HepG2 (cell line): ENCODE measurements around the gene OTOP3. TPM values are rescaled to one million over a fixed set of nuclear protein-coding genes. Genes with fewer than 3 reads are reported as not detected.

Source experiments
- ATAC-seq: fragments of 200-7000 bp; cut with Tn5 transposase; 3 replicates; pipeline ENCODE4 v1.9.1; 2020; ENCODE audit warnings: mild to moderate bottlenecking, moderate library complexity
- BruUV-seq: library from RNA; stranded (reverse); fragments of 400-500 nt; replicated peaks from 2 replicates; lab custom pipeline; 2021; lab: Mats Ljungman, UMichigan
- CTCF ChIA-PET: fragments of 300-600 bp; formaldehyde crosslinking; extraction: SDS; loops from one replicate; lab custom pipeline; 2021; ENCODE audit warnings: low total read pairs, inconsistent platforms, low intra/inter-chr PET ratio; lab: Yijun Ruan, JAX
- POLR2A ChIA-PET: fragments of 350-600 bp; sonication (Branson Sonifier 250); formaldehyde crosslinking; loops from one replicate; lab custom pipeline; 2020; ENCODE audit warnings: antibody characterized with exemption, inconsistent platforms; lab: Yijun Ruan, JAX
- DNase-seq: peaks from one replicate; pipeline ENCODE4 v3.0.0-alpha.2; 2015; ENCODE audit warnings: low spot score
- FAIRE-seq: peaks from 3 replicates; lab custom pipeline; 2011; peaks lifted over from hg19 to GRCh38; lab: Jason Lieb, UNC
- H2AFZ ChIP-seq: one replicate; pipeline ENCODE4 v1.6.1; 2011; ENCODE audit warnings: low read length, inconsistent platforms
- H3K27ac ChIP-seq: fragments of 300-600 bp; 3 replicates; pipeline ENCODE4 v1.8.0; 2011; ENCODE audit warnings: mixed run types, mild to moderate bottlenecking, mixed read lengths, low read length, inconsistent platforms; ENCODE audit not compliant: insufficient read depth; ENCODE audit errors: extremely low read length
- H3K27me3 ChIP-seq, 2 experiments: fragments of 200-600 bp in 1 of 2; 2 replicates in 1 of 2; 3 replicates in 1 of 2; pipeline versions ENCODE4 v1.6.0 to v1.8.0; 2011; ENCODE audit warnings: low read length in 2 of 2, mild to moderate bottlenecking in 2 of 2, moderate library complexity in 2 of 2, inconsistent platforms in 1 of 2; ENCODE audit not compliant: insufficient read depth in 2 of 2, control insufficient read depth in 1 of 2
- H3K36me3 ChIP-seq, 2 experiments: fragments of 200-600 bp in 1 of 2; replicated peaks in 1 of 2; 2 replicates in 1 of 2; 3 replicates in 1 of 2; pipeline versions ENCODE4 v1.5.1 to v1.8.0; 2011; ENCODE audit warnings: low read length in 2 of 2, inconsistent platforms in 1 of 2; ENCODE audit not compliant: insufficient read depth in 2 of 2, control insufficient read depth in 1 of 2
- H3K4me1 ChIP-seq: 2 replicates; pipeline ENCODE4 v1.5.1; 2012; ENCODE audit warnings: low read length, inconsistent platforms; ENCODE audit not compliant: insufficient read depth
- H3K4me2 ChIP-seq: 2 replicates; pipeline ENCODE4 v1.6.0; 2011; ENCODE audit warnings: low read depth, low read length, inconsistent platforms
- H3K4me3 ChIP-seq, 3 experiments: fragments of 200-600 bp in 1 of 3; sonication (generic), shearing (Covaris generic) in 1 of 3; replicated peaks in 1 of 3; 2 replicates each; pipeline ENCODE4 v1.5.1; 2011 to 2016; ENCODE audit warnings: low read length in 3 of 3, inconsistent platforms in 2 of 3, low read depth in 2 of 3, mild to moderate bottlenecking in 2 of 3, control low read depth in 1 of 3, mixed read lengths in 1 of 3; ENCODE audit not compliant: insufficient read depth in 1 of 3
- H3K79me2 ChIP-seq: one replicate; pipeline ENCODE4 v1.6.1; 2011; ENCODE audit warnings: low read length, inconsistent platforms; ENCODE audit not compliant: insufficient read depth
- H3K9ac ChIP-seq: 2 replicates; pipeline ENCODE4 v1.6.0; 2011; ENCODE audit warnings: mild to moderate bottlenecking, low read depth, low read length, inconsistent platforms; ENCODE audit not compliant: insufficient read depth
- H3K9me3 ChIP-seq: 2 replicates; pipeline ENCODE4 v1.5.1; 2012; ENCODE audit warnings: mild to moderate bottlenecking, low read length
- H4K20me1 ChIP-seq: 2 replicates; pipeline ENCODE4 v1.6.0; 2011; ENCODE audit warnings: inconsistent platforms, mild to moderate bottlenecking, low read length, moderate library complexity; ENCODE audit not compliant: insufficient read depth
- ATRX ChIP-seq: sonication (generic); formaldehyde crosslinking; IDR thresholded peaks from 2 replicates; pipeline ENCODE4 v1.4.0; 2020; ENCODE audit warnings: missing genetic modification reagents, borderline replicate concordance
- CREM ChIP-seq, 2 experiments: sonication (generic) in 1 of 2; formaldehyde crosslinking in 1 of 2; IDR thresholded peaks; 2 replicates each; pipeline versions ENCODE4 v1.4.0 to v1.6.1; 2016 to 2020; ENCODE audit warnings: antibody characterized with exemption in 1 of 2, mild to moderate bottlenecking in 1 of 2, missing genetic modification reagents in 1 of 2
- PCBP1 ChIP-seq: fragments of 200-400 bp; formaldehyde crosslinking; IDR thresholded peaks from 2 replicates; pipeline ENCODE4 v1.6.1; 2017; ENCODE audit warnings: mild to moderate bottlenecking, low read depth, low read length, borderline replicate concordance
- SMYD3 ChIP-seq: sonication (generic); formaldehyde crosslinking; IDR thresholded peaks from 2 replicates; pipeline ENCODE4 v1.8.1; 2023; ENCODE audit warnings: mild to moderate bottlenecking, missing genetic modification reagents
- ZNF562 ChIP-seq: sonication (generic); formaldehyde crosslinking; IDR thresholded peaks from 2 replicates; pipeline ENCODE4 v1.8.0; 2022; ENCODE audit warnings: missing genetic modification reagents, borderline replicate concordance
- WGBS: methylation state at CpG from one replicate; pipeline ENCODE4 v1.1.6; 2017; ENCODE audit warnings: low lambda C conversion rate; 5-methylcytosine and 5-hydroxymethylcytosine counted together
- in situ Hi-C: cut with HindIII; loops from 2 replicates; pipeline ENCODE4 v1.10.0; 2017; ENCODE audit warnings: low pct_unique_long_range_greater_than_20kb; ENCODE audit not compliant: extremely low pct_ligation_motif_present
- intact Hi-C: fragments of 100-400 bp; cut with micrococcal nuclease; formaldehyde crosslinking; loops from one replicate; pipeline ENCODE4 v1.10.0; 2022; ENCODE audit not compliant: unreplicated experiment
- polyA plus RNA-seq, 8 experiments: library from polyadenylated mRNA; depleted of rRNA in 3 of 8; stranded (reverse) in 7 of 8; unstranded in 1 of 8; fragments of >200 nt; fragmentation: Illumina TruSeq in 4 of 8; extraction: Trizol in 4 of 8; gene quantifications; 2 replicates each; pipeline versions ENCODE4 v1.2.1 to v1.2.3, GENCODE V29; 2011 to 2016; ENCODE audit warnings: low read depth in 4 of 8, missing spikeins in 1 of 8, mixed read lengths in 1 of 8; ENCODE audit not compliant: insufficient read depth in 1 of 8
- total RNA-seq, 5 experiments: library from RNA; depleted of rRNA; stranded (reverse); fragments of >200 nt; fragmentation: Illumina TruSeq; extraction: Trizol; gene quantifications; 2 replicates each; pipeline ENCODE4 v1.2.3, GENCODE V29; 2016; ENCODE audit warnings: low read depth in 1 of 5
- TF ChIP-seq, protein P1 (sequence below): sonication (generic); formaldehyde crosslinking; IDR thresholded peaks from 2 replicates; pipeline ENCODE4 v1.5.0; 2020; ENCODE audit warnings: missing genetic modification reagents

OTOP3 gene
- total and polyA plus RNA-seq, 2 of the 13 experiments (the other 11 are each of a cell fraction or from before 2014, with no cell fraction given) = not detected

- POLR2A ChIA-PET = interaction anchor here (0.6 to 1.1 kb wide), 4 partner anchors 48 to 145 kb away, joined by 3 to 4 read pairs (median 3); partner anchors contain the start of gene NAT9
- Histone ChIP-seq H3K4me2 (no peak overlapping the region), H3K9ac (no peak overlapping the region), H3K27ac (no peak overlapping the region), H3K27me3 (peaks cover 23 to 76% of the 10 kb centered on the region in 2 experiments), H3K4me1 (peaks cover 31% of the 10 kb centered on the region), H2AFZ (no peak overlapping the region), H3K36me3 (no peaks in the 10 kb centered on the region), H4K20me1 (no peaks in the 10 kb centered on the region), H3K9me3 (no peaks in the 10 kb centered on the region), H3K4me3 (no peak overlapping the region), H3K79me2 (no peaks in the 10 kb centered on the region)
- in situ Hi-C loops = loop anchor here (5.0 kb wide), 1 partner anchor 36 kb away; no protein-coding TSS in a partner anchor
- CTCF ChIA-PET = interaction anchor here (2.3 to 3.2 kb wide), 2 partner anchors 36 to 40 kb away, joined by 9 to 23 read pairs; no protein-coding TSS in a partner anchor
- TF ChIP-seq PCBP1 (0 out of 2 replicates have a peak, but pooled peaks have one; percentile 16), ZNF562 (CRISPR knock-in tag) (no peak)
- no peak for DNase-seq
- no TSS peak for BruUV-seq
- no peak for FAIRE-seq
- 0 out of 3 replicates have a peak, but pooled peaks have one; percentile 2 for ATAC-seq
- WGBS = 35% methylated on average over 18 of the region's 19 CpGs
- intact Hi-C loops = no loop called here
These were observed 14.5 kb upstream of the OTOP3 start for GRCh38 chr17:74921026-74921681.

GRCh38 chr17:74921769-74922168 lies 13.9 kb upstream of the OTOP3 start:
- H2AFZ ChIP-seq = no peak overlapping the region
- H3K27me3 ChIP-seq = peaks cover 23 to 73% of the 10 kb centered on the region in 2 experiments
- H3K4me1 ChIP-seq = peaks cover 31% of the 10 kb centered on the region
- no peaks in the 10 kb centered on the region for H3K9me3 ChIP-seq
- TF ChIP-seq CREM (IDR thresholded peaks at IDR 0.05) (no peak), CREM (CRISPR knock-in tag; IDR thresholded peaks at IDR 0.05) (no peak), ATRX (CRISPR knock-in tag) (no peak), SMYD3 (CRISPR knock-in tag) (no peak)
- TF ChIP-seq, protein P1, sequence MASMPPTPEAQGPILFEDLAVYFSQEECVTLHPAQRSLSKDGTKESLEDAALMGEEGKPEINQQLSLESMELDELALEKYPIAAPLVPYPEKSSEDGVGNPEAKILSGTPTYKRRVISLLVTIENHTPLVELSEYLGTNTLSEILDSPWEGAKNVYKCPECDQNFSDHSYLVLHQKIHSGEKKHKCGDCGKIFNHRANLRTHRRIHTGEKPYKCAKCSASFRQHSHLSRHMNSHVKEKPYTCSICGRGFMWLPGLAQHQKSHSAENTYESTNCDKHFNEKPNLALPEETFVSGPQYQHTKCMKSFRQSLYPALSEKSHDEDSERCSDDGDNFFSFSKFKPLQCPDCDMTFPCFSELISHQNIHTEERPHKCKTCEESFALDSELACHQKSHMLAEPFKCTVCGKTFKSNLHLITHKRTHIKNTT (CRISPR knock-in tag) = no peak
- H3K4me2 ChIP-seq = no peak overlapping the region
- ChIA-PET POLR2A (interaction anchor here (0.6 to 1.1 kb wide), 2 partner anchors 48 to 103 kb away, joined by 3 read pairs; no protein-coding TSS in a partner anchor), CTCF (interaction anchor here (3.2 to 3.4 kb wide), 2 partner anchors 36 to 39 kb away, joined by 23 to 32 read pairs; no protein-coding TSS in a partner anchor)
- DNase-seq (no peak), ATAC-seq (no peak), FAIRE-seq (no peak)
- no peak overlapping the region for H3K27ac ChIP-seq
- no TSS peak for BruUV-seq
- WGBS = no CpG with 5 or more reads among the region's 2 CpGs
- intact Hi-C loops = no loop called here
- in situ Hi-C loops = loop anchor here (5.0 kb wide), 1 partner anchor 36 kb away; no protein-coding TSS in a partner anchor
- no peaks in the 10 kb centered on the region for H4K20me1 ChIP-seq
- H3K4me3 ChIP-seq = no peak overlapping the region
- no peaks in the 10 kb centered on the region for H3K36me3 ChIP-seq
- no peaks in the 10 kb centered on the region for H3K79me2 ChIP-seq
- H3K9ac ChIP-seq = no peak overlapping the region
